K562 (cell line): Measurements from ENCODE around the gene GSS.

Experiments
- FOSL1 ChIP-seq: fragments of 200-800 bp; sonication (Bioruptor generic); conservative IDR thresholded peaks from 2 replicates; pipeline ENCODE4 v1.6.1; 2016; ENCODE audit warnings: missing genetic modification characterization, missing compliant biosample characterization
- GABPA ChIP-seq: fragments of 200-800 bp; sonication (Bioruptor generic); conservative IDR thresholded peaks from 2 replicates; pipeline ENCODE4 v1.6.1; 2016; ENCODE audit warnings: low read depth, missing genetic modification characterization, missing compliant biosample characterization
- GATA2 ChIP-seq: sonication (generic); formaldehyde crosslinking; IDR thresholded peaks from 2 replicates; pipeline ENCODE4 v1.4.0; 2020; ENCODE audit warnings: mild to moderate bottlenecking, missing genetic modification reagents
- HNRNPH1 ChIP-seq: fragments of 200-400 bp; formaldehyde crosslinking; optimal IDR thresholded peaks from 2 replicates; pipeline ENCODE3; 2017; ENCODE audit warnings: low read depth, mild to moderate bottlenecking, low read length, moderate library complexity
- L3MBTL2 ChIP-seq: fragments of 450-650 bp; IDR thresholded peaks from 2 replicates; pipeline ENCODE4 v1.6.1; 2016; ENCODE audit warnings: mild to moderate bottlenecking, moderate library complexity
- POLR2AphosphoS5 ChIP-seq: IDR thresholded peaks from 2 replicates; pipeline ENCODE4 v1.6.1; 2011; ENCODE audit warnings: mild to moderate bottlenecking, low read depth, low read length, moderate library complexity; ENCODE audit not compliant: control insufficient read depth, insufficient read depth
- POLR2H ChIP-seq: IDR thresholded peaks from 2 replicates; pipeline ENCODE4 v1.6.1; 2016; ENCODE audit warnings: missing genetic modification characterization, low read depth, mild to moderate bottlenecking, control low read depth, missing compliant biosample characterization, moderate library complexity
- ZBTB8A ChIP-seq: fragments of 450-650 bp; IDR thresholded peaks from 2 replicates; pipeline ENCODE4 v1.6.1; 2018; ENCODE audit warnings: mild to moderate bottlenecking, moderate library complexity; ENCODE audit not compliant: partially characterized antibody
- ZFP30 ChIP-seq: fragments of 250-450 bp; sonication (Bioruptor Pico); IDR thresholded peaks from 2 replicates; pipeline ENCODE4 v1.8.0; 2022; ENCODE audit warnings: moderate library complexity, mild to moderate bottlenecking, inconsistent platforms, borderline replicate concordance
- TF ChIP-seq, protein P1 (sequence below), 3 experiments: IDR thresholded peaks in 2 of 3; conservative IDR thresholded peaks in 1 of 3; 2 replicates each; pipeline ENCODE4 v1.5.1; 2011 to 2012; ENCODE audit warnings: low read length in 3 of 3, mild to moderate bottlenecking in 3 of 3, control low read depth in 2 of 3, improper control_type of control experiment in 1 of 3, inconsistent platforms in 1 of 3, low read depth in 1 of 3, mixed read lengths in 1 of 3, moderate library complexity in 1 of 3; ENCODE audit not compliant: insufficient read depth in 2 of 3
- TF ChIP-seq, protein P2 (sequence below), 2 experiments: IDR thresholded peaks; 2 replicates each; pipeline ENCODE4 v1.6.1; 2011; ENCODE audit warnings: borderline replicate concordance in 1 of 2, control low read depth in 1 of 2, low read depth in 1 of 2, low read length in 1 of 2, mild to moderate bottlenecking in 1 of 2, mixed read lengths in 1 of 2, moderate library complexity in 1 of 2; ENCODE audit not compliant: insufficient read depth in 1 of 2, insufficient read length in 1 of 2, poor library complexity in 1 of 2, severe bottlenecking in 1 of 2; ENCODE audit errors: extremely low read depth in 1 of 2
- TF ChIP-seq, protein P3 (sequence below), 2 experiments: fragments of 250-450 bp in 1 of 2; fragments of 450-650 bp in 1 of 2; sonication (Bioruptor Pico) in 1 of 2; IDR thresholded peaks; 2 replicates each; pipeline versions ENCODE4 v1.6.1 to v1.8.0; 2016 to 2021; ENCODE audit warnings: mild to moderate bottlenecking in 2 of 2, moderate library complexity in 2 of 2, missing compliant biosample characterization in 1 of 2, missing genetic modification characterization in 1 of 2
- TF ChIP-seq, protein P4 (sequence below): fragments of 250-450 bp; sonication (Bioruptor Pico); IDR thresholded peaks from 2 replicates; pipeline ENCODE4 v1.5.0; 2022; ENCODE audit warnings: mild to moderate bottlenecking
- TF ChIP-seq, protein P5 (sequence below): sonication (generic); formaldehyde crosslinking; IDR thresholded peaks from 2 replicates; pipeline ENCODE4 v1.9.0; 2022; ENCODE audit warnings: mild to moderate bottlenecking, missing genetic modification reagents

DNA sequence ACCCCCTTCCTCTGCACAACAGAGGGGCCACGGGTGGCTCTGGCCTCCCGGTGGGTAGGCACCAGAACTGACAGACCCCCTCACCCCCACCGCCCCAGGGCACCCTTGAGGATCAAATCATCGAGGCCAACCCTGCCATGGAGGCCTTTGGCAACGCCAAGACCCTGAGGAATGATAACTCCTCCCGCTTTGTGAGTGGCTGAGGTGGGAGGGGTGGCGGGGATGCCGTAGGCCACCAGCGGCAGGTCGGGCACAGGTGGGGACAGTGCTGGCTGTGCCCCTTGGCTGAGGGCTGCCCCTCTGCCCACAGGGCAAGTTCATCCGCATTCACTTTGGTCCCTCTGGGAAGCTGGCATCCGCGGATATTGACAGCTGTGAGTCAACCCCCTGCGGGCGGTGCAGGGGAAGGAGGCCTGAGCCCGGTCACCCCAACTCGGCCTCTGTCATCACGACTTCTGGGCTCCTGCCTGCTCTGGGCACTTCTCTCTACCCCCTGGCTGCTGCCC is 29.2 kb upstream of the GSS start:
- no peak for TF ChIP-seq L3MBTL2
- TF ChIP-seq, protein P1, sequence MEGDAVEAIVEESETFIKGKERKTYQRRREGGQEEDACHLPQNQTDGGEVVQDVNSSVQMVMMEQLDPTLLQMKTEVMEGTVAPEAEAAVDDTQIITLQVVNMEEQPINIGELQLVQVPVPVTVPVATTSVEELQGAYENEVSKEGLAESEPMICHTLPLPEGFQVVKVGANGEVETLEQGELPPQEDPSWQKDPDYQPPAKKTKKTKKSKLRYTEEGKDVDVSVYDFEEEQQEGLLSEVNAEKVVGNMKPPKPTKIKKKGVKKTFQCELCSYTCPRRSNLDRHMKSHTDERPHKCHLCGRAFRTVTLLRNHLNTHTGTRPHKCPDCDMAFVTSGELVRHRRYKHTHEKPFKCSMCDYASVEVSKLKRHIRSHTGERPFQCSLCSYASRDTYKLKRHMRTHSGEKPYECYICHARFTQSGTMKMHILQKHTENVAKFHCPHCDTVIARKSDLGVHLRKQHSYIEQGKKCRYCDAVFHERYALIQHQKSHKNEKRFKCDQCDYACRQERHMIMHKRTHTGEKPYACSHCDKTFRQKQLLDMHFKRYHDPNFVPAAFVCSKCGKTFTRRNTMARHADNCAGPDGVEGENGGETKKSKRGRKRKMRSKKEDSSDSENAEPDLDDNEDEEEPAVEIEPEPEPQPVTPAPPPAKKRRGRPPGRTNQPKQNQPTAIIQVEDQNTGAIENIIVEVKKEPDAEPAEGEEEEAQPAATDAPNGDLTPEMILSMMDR (IDR thresholded peaks at IDR 0.05 in 2 of 3, conservative IDR thresholded peaks at IDR 0.05 in 1 of 3; ENCODE audit: insufficient read depth in 2 of 3, low read depth in 1 of 3, low read length in 3 of 3): no peak
- TF ChIP-seq, protein P2, sequence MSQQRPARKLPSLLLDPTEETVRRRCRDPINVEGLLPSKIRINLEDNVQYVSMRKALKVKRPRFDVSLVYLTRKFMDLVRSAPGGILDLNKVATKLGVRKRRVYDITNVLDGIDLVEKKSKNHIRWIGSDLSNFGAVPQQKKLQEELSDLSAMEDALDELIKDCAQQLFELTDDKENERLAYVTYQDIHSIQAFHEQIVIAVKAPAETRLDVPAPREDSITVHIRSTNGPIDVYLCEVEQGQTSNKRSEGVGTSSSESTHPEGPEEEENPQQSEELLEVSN (IDR thresholded peaks at IDR 0.05; ENCODE audit: borderline replicate concordance in 1 of 2, extremely low read depth in 1 of 2, insufficient read depth in 1 of 2, insufficient read length in 1 of 2, low read depth in 1 of 2, low read length in 1 of 2, poor library complexity in 1 of 2, severe bottlenecking in 1 of 2): no peak
- TF ChIP-seq, protein P3, sequence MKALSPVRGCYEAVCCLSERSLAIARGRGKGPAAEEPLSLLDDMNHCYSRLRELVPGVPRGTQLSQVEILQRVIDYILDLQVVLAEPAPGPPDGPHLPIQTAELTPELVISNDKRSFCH (CRISPR knock-in tag; IDR thresholded peaks at IDR 0.05): no peak
- TF ChIP-seq, protein P3 (tag; IDR thresholded peaks at IDR 0.05): no peak
- TF ChIP-seq GABPA (tag): no peak
- no peak for TF ChIP-seq POLR2H (tag)
- TF ChIP-seq GATA2 (CRISPR knock-in tag): no peak
- no peak for TF ChIP-seq ZFP30
- no peak for TF ChIP-seq FOSL1 (tag)
- no peak for TF ChIP-seq ZBTB8A
- TF ChIP-seq, protein P4, sequence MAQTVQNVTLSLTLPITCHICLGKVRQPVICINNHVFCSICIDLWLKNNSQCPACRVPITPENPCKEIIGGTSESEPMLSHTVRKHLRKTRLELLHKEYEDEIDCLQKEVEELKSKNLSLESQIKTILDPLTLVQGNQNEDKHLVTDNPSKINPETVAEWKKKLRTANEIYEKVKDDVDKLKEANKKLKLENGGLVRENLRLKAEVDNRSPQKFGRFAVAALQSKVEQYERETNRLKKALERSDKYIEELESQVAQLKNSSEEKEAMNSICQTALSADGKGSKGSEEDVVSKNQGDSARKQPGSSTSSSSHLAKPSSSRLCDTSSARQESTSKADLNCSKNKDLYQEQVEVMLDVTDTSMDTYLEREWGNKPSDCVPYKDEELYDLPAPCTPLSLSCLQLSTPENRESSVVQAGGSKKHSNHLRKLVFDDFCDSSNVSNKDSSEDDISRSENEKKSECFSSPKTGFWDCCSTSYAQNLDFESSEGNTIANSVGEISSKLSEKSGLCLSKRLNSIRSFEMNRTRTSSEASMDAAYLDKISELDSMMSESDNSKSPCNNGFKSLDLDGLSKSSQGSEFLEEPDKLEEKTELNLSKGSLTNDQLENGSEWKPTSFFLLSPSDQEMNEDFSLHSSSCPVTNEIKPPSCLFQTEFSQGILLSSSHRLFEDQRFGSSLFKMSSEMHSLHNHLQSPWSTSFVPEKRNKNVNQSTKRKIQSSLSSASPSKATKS (CRISPR knock-in tag): no peak
- TF ChIP-seq, protein P5, sequence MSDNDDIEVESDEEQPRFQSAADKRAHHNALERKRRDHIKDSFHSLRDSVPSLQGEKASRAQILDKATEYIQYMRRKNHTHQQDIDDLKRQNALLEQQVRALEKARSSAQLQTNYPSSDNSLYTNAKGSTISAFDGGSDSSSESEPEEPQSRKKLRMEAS (CRISPR knock-in tag): no peak
- TF ChIP-seq HNRNPH1: no peak
- no peak for TF ChIP-seq POLR2AphosphoS5
